Breast epithelium (tissue), 3 donors: ENCODE measurements around the gene ZNF423.

Experiments used
- CTCF ChIP-seq, 3 donors: fragments of 450-650 bp; IDR thresholded peaks; one replicate each; pipeline ENCODE4 v1.5.1; 2016 to 2017; ENCODE audit warnings: antibody characterized with exemption in 3 of 3, mild to moderate bottlenecking in 3 of 3, moderate library complexity in 3 of 3
- POLR2A ChIP-seq: fragments of 450-650 bp; IDR thresholded peaks from one replicate; pipeline ENCODE4 v1.6.1; 2016; ENCODE audit warnings: antibody characterized with exemption, mild to moderate bottlenecking, moderate library complexity

- TF ChIP-seq CTCF (IDR thresholded peaks at IDR 0.05) (no peak), POLR2A (no peak)
Observed at GRCh38 chr16:49472598-49472997, 383.3 kb downstream of the ZNF423 start.
